ENCODE measurements around the gene CPS1. TPM values are rescaled to one million over a fixed set of nuclear protein-coding genes. Genes with fewer than 3 reads are reported as not detected.

The CPS1 gene
- total RNA-seq, 1 donor from 2014 or later: 8.0 TPM

GRCh38 chr2:210584834-210585233, 28.4 kb downstream of the CPS1 start:
- no peaks in the 10 kb centered on the region for H3K36me3 Mint-ChIP-seq (ENCODE audit: low read depth, unreplicated experiment)
- H3K27me3 Mint-ChIP-seq (ENCODE audit: low read depth, unreplicated experiment): no peaks in the 10 kb centered on the region
- Histone ChIP-seq H4K20me1 (ENCODE audit: insufficient read depth, low read length) (no peaks in the 10 kb centered on the region), H3K4me1 (ENCODE audit: insufficient read depth, low read length) (no peaks in the 10 kb centered on the region), H3K9ac (ENCODE audit: low read length) (no peak overlapping the region), H3K79me2 (ENCODE audit: insufficient read depth, low read length) (no peaks in the 10 kb centered on the region), H3K27ac (ENCODE audit: low read depth, low read length) (no peak overlapping the region), H3K9me3 (ENCODE audit: insufficient read depth, low read depth, low read length) (no peaks in the 10 kb centered on the region), H2AFZ (ENCODE audit: low read depth, low read length) (no peak overlapping the region), H3K27me3 (ENCODE audit: insufficient read depth, low read length) (no peaks in the 10 kb centered on the region), H3K4me2 (ENCODE audit: low read length) (peak overlapping the region; percentile 9), H3K36me3 (ENCODE audit: insufficient read depth, low read length) (no peaks in the 10 kb centered on the region), H3K4me3 (ENCODE audit: insufficient read depth, low read depth, low read length) (no peak overlapping the region)
- FAIRE-seq (no peak), DNase-seq (ENCODE audit: low read depth) (peak; percentile 45)
- H3K4me3 Mint-ChIP-seq (ENCODE audit: unreplicated experiment): no peak overlapping the region
- no peaks in the 10 kb centered on the region for H3K9me3 Mint-ChIP-seq (ENCODE audit: unreplicated experiment)
- TF ChIP-seq EZH2 (IDR thresholded peaks at IDR 0.05; ENCODE audit: insufficient read depth, low read length) (no peak), CTCF (IDR thresholded peaks at IDR 0.05; ENCODE audit: insufficient read depth, low read depth, low read length) (no peak)
- H3K4me1 Mint-ChIP-seq (ENCODE audit: low read depth, unreplicated experiment): peaks cover 8% of the 10 kb centered on the region
- peak overlapping the region; percentile 13 for H3K27ac Mint-ChIP-seq (ENCODE audit: unreplicated experiment)

GRCh38 chr2:210586381-210586780, 30.0 kb downstream of the CPS1 start:
- Histone ChIP-seq H3K79me2 (ENCODE audit: insufficient read depth, low read length) (no peaks in the 10 kb centered on the region), H3K36me3 (ENCODE audit: insufficient read depth, low read length) (no peaks in the 10 kb centered on the region), H3K9ac (ENCODE audit: low read length) (no peak overlapping the region), H3K27ac (ENCODE audit: low read depth, low read length) (no peak overlapping the region), H2AFZ (ENCODE audit: low read depth, low read length) (no peak overlapping the region), H3K27me3 (ENCODE audit: insufficient read depth, low read length) (no peaks in the 10 kb centered on the region), H3K4me2 (ENCODE audit: low read length) (no peak overlapping the region), H4K20me1 (ENCODE audit: insufficient read depth, low read length) (no peaks in the 10 kb centered on the region), H3K9me3 (ENCODE audit: insufficient read depth, low read depth, low read length) (no peaks in the 10 kb centered on the region), H3K4me1 (ENCODE audit: insufficient read depth, low read length) (no peaks in the 10 kb centered on the region), H3K4me3 (ENCODE audit: insufficient read depth, low read depth, low read length) (no peak overlapping the region)
- Mint-ChIP-seq H3K36me3 (ENCODE audit: low read depth, unreplicated experiment) (no peaks in the 10 kb centered on the region), H3K9me3 (ENCODE audit: unreplicated experiment) (no peaks in the 10 kb centered on the region), H3K27me3 (ENCODE audit: low read depth, unreplicated experiment) (no peaks in the 10 kb centered on the region), H3K4me1 (ENCODE audit: low read depth, unreplicated experiment) (peaks cover 8% of the 10 kb centered on the region), H3K27ac (ENCODE audit: unreplicated experiment) (no peak overlapping the region), H3K4me3 (ENCODE audit: unreplicated experiment) (no peak overlapping the region)
- DNase-seq (ENCODE audit: low read depth): peak; percentile 22
- FAIRE-seq: no peak
- TF ChIP-seq CTCF (IDR thresholded peaks at IDR 0.05; ENCODE audit: insufficient read depth, low read depth, low read length): no peak

- Mint-ChIP-seq H3K9me3 (ENCODE audit: unreplicated experiment) (no peaks in the 10 kb centered on the region), H3K4me3 (ENCODE audit: unreplicated experiment) (no peak overlapping the region), H3K4me1 (ENCODE audit: low read depth, unreplicated experiment) (peaks cover 2% of the 10 kb centered on the region), H3K27ac (ENCODE audit: unreplicated experiment) (no peak overlapping the region), H3K27me3 (ENCODE audit: low read depth, unreplicated experiment) (no peaks in the 10 kb centered on the region), H3K36me3 (ENCODE audit: low read depth, unreplicated experiment) (no peaks in the 10 kb centered on the region)
- no peak overlapping the region for H3K9ac ChIP-seq (ENCODE audit: low read length)
- DNase-seq (ENCODE audit: low read depth) (no peak), FAIRE-seq (no peak)
- no peaks in the 10 kb centered on the region for H4K20me1 ChIP-seq (ENCODE audit: insufficient read depth, low read length)
- H3K4me2 ChIP-seq (ENCODE audit: low read length): no peak overlapping the region
- TF ChIP-seq CTCF (IDR thresholded peaks at IDR 0.05; ENCODE audit: insufficient read depth, low read depth, low read length) (no peak), EZH2 (IDR thresholded peaks at IDR 0.05; ENCODE audit: insufficient read depth, low read length) (no peak)
- H2AFZ ChIP-seq (ENCODE audit: low read depth, low read length): no peak overlapping the region
- H3K27me3 ChIP-seq (ENCODE audit: insufficient read depth, low read length): no peaks in the 10 kb centered on the region
- H3K4me3 ChIP-seq (ENCODE audit: insufficient read depth, low read depth, low read length): no peak overlapping the region
- H3K4me1 ChIP-seq (ENCODE audit: insufficient read depth, low read length): no peaks in the 10 kb centered on the region
- no peaks in the 10 kb centered on the region for H3K79me2 ChIP-seq (ENCODE audit: insufficient read depth, low read length)
- H3K9me3 ChIP-seq (ENCODE audit: insufficient read depth, low read depth, low read length): no peaks in the 10 kb centered on the region
- H3K27ac ChIP-seq (ENCODE audit: low read depth, low read length): no peak overlapping the region
- no peaks in the 10 kb centered on the region for H3K36me3 ChIP-seq (ENCODE audit: insufficient read depth, low read length)
Observed at GRCh38 chr2:210591663-210592062, 35.3 kb downstream of the CPS1 start.

Data from astrocyte (in vitro differentiated cells and primary cell).